Measurements from ENCODE around the gene ELOVL7.

The ELOVL7 gene

GRCh38 chr5:60810438-60811085, 33.5 kb downstream of the ELOVL7 start:
- peaks cover 0 to 4% of the 10 kb centered on the region in 2 donors for H3K27me3 ChIP-seq
- no peaks in the 10 kb centered on the region for H3K4me1 ChIP-seq
- H3K9me3 ChIP-seq: no peaks in the 10 kb centered on the region
- intact Hi-C loops (cut with DNase I; ENCODE audit: low total_unique reads): no loop called here
- no peak overlapping the region for H3K27ac ChIP-seq
- no peak for TF ChIP-seq CTCF (IDR thresholded peaks at IDR 0.05)
- no peaks in the 10 kb centered on the region for H3K36me3 ChIP-seq
- no peak overlapping the region for H3K4me3 ChIP-seq
- no peak for DNase-seq

- no peaks in the 10 kb centered on the region for H3K36me3 ChIP-seq
- no peak for DNase-seq
- no peaks in the 10 kb centered on the region for H3K4me1 ChIP-seq
- H3K4me3 ChIP-seq: no peak overlapping the region
- TF ChIP-seq CTCF (IDR thresholded peaks at IDR 0.05): no peak
- H3K27ac ChIP-seq: no peak overlapping the region
- H3K27me3 ChIP-seq: peaks cover 0 to 3% of the 10 kb centered on the region in 2 donors
- intact Hi-C loops (cut with DNase I; ENCODE audit: low total_unique reads): no loop called here
- no peaks in the 10 kb centered on the region for H3K9me3 ChIP-seq
Observed at GRCh38 chr5:60809891-60810425, 34.1 kb downstream of the ELOVL7 start.

- intact Hi-C loops (cut with DNase I; ENCODE audit: low total_unique reads): no loop called here
- H3K9me3 ChIP-seq: no peaks in the 10 kb centered on the region
- no peaks in the 10 kb centered on the region for H3K4me1 ChIP-seq
- H3K36me3 ChIP-seq: no peaks in the 10 kb centered on the region
- no peak for TF ChIP-seq CTCF (IDR thresholded peaks at IDR 0.05)
- H3K27me3 ChIP-seq: no peaks in the 10 kb centered on the region
- DNase-seq: no peak
- H3K4me3 ChIP-seq: no peak overlapping the region
- no peak overlapping the region for H3K27ac ChIP-seq
Observed at GRCh38 chr5:60806591-60807243, 37.4 kb downstream of the ELOVL7 start.

- no peak for DNase-seq
- H3K27ac ChIP-seq: no peak overlapping the region
- no peaks in the 10 kb centered on the region for H3K4me1 ChIP-seq
- no peaks in the 10 kb centered on the region for H3K27me3 ChIP-seq
- H3K4me3 ChIP-seq: no peak overlapping the region
- no peaks in the 10 kb centered on the region for H3K9me3 ChIP-seq
- TF ChIP-seq CTCF (IDR thresholded peaks at IDR 0.05): no peak
- intact Hi-C loops (cut with DNase I; ENCODE audit: low total_unique reads): no loop called here
- H3K36me3 ChIP-seq: no peaks in the 10 kb centered on the region
Observed at GRCh38 chr5:60805463-60805862, 38.6 kb downstream of the ELOVL7 start.

GRCh38 chr5:60803712-60804111, 40.4 kb downstream of the ELOVL7 start:
- H3K9me3 ChIP-seq: no peaks in the 10 kb centered on the region
- no peak overlapping the region for H3K4me3 ChIP-seq
- no peak for DNase-seq
- intact Hi-C loops (cut with DNase I; ENCODE audit: low total_unique reads): no loop called here
- no peaks in the 10 kb centered on the region for H3K4me1 ChIP-seq
- no peak for TF ChIP-seq CTCF (IDR thresholded peaks at IDR 0.05)
- no peak overlapping the region for H3K27ac ChIP-seq
- no peaks in the 10 kb centered on the region for H3K36me3 ChIP-seq
- no peaks in the 10 kb centered on the region for H3K27me3 ChIP-seq

All from tibial artery (tissue), 4 donors.